Measurements from ENCODE around the gene ST6GALNAC1.

The ST6GALNAC1 gene

GRCh38 chr17:76575570-76575969 is 68.0 kb downstream of the ST6GALNAC1 start:
- DNase-seq, result no peak

All from CD4-positive, alpha-beta T cell treated with Interferon alpha-2 for 1 hour (primary cell).